ENCODE results near the gene MFSD6. TPM values are rescaled to one million over a fixed set of nuclear protein-coding genes. Genes with fewer than 3 reads are reported as not detected.

MFSD6 gene
- total and polyA plus RNA-seq, 2 of the 8 experiments (the other 6 are each of a cell fraction or from before 2014, with no cell fraction given) = 1.8 to 5.1 TPM

- H3K23me2 ChIP-seq (ENCODE audit: low read depth, low read length) = no peaks in the 10 kb centered on the region
- H2BK5ac ChIP-seq (ENCODE audit: low read depth, low read length) = no peak overlapping the region
- no peaks in the 10 kb centered on the region for H3K4me1 ChIP-seq (replicated peaks in 1 of 4; ENCODE audit: control insufficient read depth in 3 of 4, insufficient read depth in 4 of 4, low read length in 3 of 4)
- H2BK20ac ChIP-seq (ENCODE audit: low read length) = no peak overlapping the region
- H3K4me2 ChIP-seq (ENCODE audit: insufficient read depth in 1 of 2, low read depth in 2 of 2, low read length in 2 of 2) = no peak overlapping the region
- no peak overlapping the region for H2BK12ac ChIP-seq (ENCODE audit: low read depth, low read length)
- no peak overlapping the region for H2AK5ac ChIP-seq (ENCODE audit: low read depth, low read length)
- ChIA-PET CTCF (ENCODE audit: partially characterized antibody) (interaction anchor here (0.5 to 1.4 kb wide), 5 partner anchors 12 to 117 kb away, joined by 3 to 4 read pairs (median 3); no protein-coding TSS in a partner anchor), POLR2A (ENCODE audit: partially characterized antibody) (interaction anchor here (1.2 kb wide), 1 partner anchor 11 kb away, joined by 3 read pairs; no protein-coding TSS in a partner anchor)
- no peak overlapping the region for H4K91ac ChIP-seq (replicated peaks; ENCODE audit: insufficient read length, low read length)
- no peak overlapping the region for H3K23ac ChIP-seq (ENCODE audit: insufficient read length)
- no peaks in the 10 kb centered on the region for H3K36me3 ChIP-seq (ENCODE audit: control insufficient read depth in 2 of 4, insufficient read depth in 4 of 4, low read length in 3 of 4)
- no peak overlapping the region for H4K8ac ChIP-seq (ENCODE audit: extremely low read depth, insufficient read depth, low read length)
- no peak overlapping the region for H2BK120ac ChIP-seq (replicated peaks; ENCODE audit: low read depth, low read length)
- DNase-seq (ENCODE audit: low read depth in 1 of 2, low spot score in 2 of 2) (no peak), FAIRE-seq (no peak)
- H3K27ac ChIP-seq (ENCODE audit: low read depth, low read length) = no peak overlapping the region
- H2AFZ ChIP-seq (ENCODE audit: low read length) = no peak overlapping the region
- no peaks in the 10 kb centered on the region for H3K27me3 ChIP-seq (replicated peaks in 1 of 4; ENCODE audit: control insufficient read depth in 3 of 4, extremely low read depth in 1 of 4, insufficient read depth in 3 of 4, low read length in 3 of 4)
- H3K9ac ChIP-seq (replicated peaks in 1 of 4; ENCODE audit: extremely low read depth in 1 of 4, low read depth in 3 of 4, low read length in 3 of 4) = no peak overlapping the region
- H3K18ac ChIP-seq (ENCODE audit: extremely low read depth, low read length) = no peak overlapping the region
- no peak overlapping the region for H3K56ac ChIP-seq (replicated peaks; ENCODE audit: insufficient read length, low read depth, low read length)
- no peaks in the 10 kb centered on the region for H3K79me2 ChIP-seq (ENCODE audit: control insufficient read depth in 1 of 2, insufficient read depth in 2 of 2, low read length in 2 of 2)
- H4K5ac ChIP-seq (ENCODE audit: insufficient read length, low read depth, low read length) = no peak overlapping the region
- H3K79me1 ChIP-seq (ENCODE audit: low read depth, low read length) = no peaks in the 10 kb centered on the region
- H3K4me3 ChIP-seq (ENCODE audit: extremely low read depth in 1 of 4, insufficient read depth in 2 of 4, low read depth in 3 of 4, low read length in 4 of 4) = no peak overlapping the region
- H3K14ac ChIP-seq (ENCODE audit: insufficient read length) = no peak overlapping the region
- no peak overlapping the region for H2BK15ac ChIP-seq (ENCODE audit: low read length)
- H3K4ac ChIP-seq (replicated peaks; ENCODE audit: insufficient read length, low read depth, low read length) = no peak overlapping the region
- peaks cover 0 to 2% of the 10 kb centered on the region in 2 experiments for H4K20me1 ChIP-seq (replicated peaks in 1 of 2; ENCODE audit: control insufficient read depth in 1 of 2, insufficient read depth in 2 of 2, low read length in 2 of 2)
- H3K9me3 ChIP-seq (ENCODE audit: insufficient read depth in 2 of 2, low read depth in 1 of 2, low read length in 1 of 2) = no peaks in the 10 kb centered on the region
- 86% methylated on average over 2 of the region's 2 CpGs; no CpG with 5 or more reads in 1 of the 2 experiments for WGBS, 2 experiments (ENCODE audit: extremely low coverage in 1 of 2, insufficient coverage in 1 of 2, insufficient read length in 1 of 2, insufficient replicate concordance in 2 of 2, low coverage in 1 of 2, low lambda C conversion rate in 2 of 2, missing lambda C conversion rate in 1 of 2)
- no peak for TF ChIP-seq TAF1 (IDR thresholded peaks at IDR 0.05; ENCODE audit: low read depth, low read length)
- no peak for TF ChIP-seq NRF1 (IDR thresholded peaks at IDR 0.05; ENCODE audit: low read depth, low read length)
- TF ChIP-seq SAP30 (IDR thresholded peaks at IDR 0.05; ENCODE audit: insufficient read depth, insufficient replicate concordance, low read length) = no peak
- TF ChIP-seq SIRT6 (IDR thresholded peaks at IDR 0.05; ENCODE audit: low read length) = no peak
- no peak for TF ChIP-seq GABPA (IDR thresholded peaks at IDR 0.05; ENCODE audit: borderline replicate concordance, insufficient read depth, low read length)
- no peak for TF ChIP-seq EGR1 (IDR thresholded peaks at IDR 0.05; ENCODE audit: borderline replicate concordance, low read depth, low read length)
- no peak for TF ChIP-seq TCF12 (IDR thresholded peaks at IDR 0.05; ENCODE audit: low read depth, low read length)
- TF ChIP-seq TEAD4 (IDR thresholded peaks at IDR 0.05; ENCODE audit: low read depth, low read length) = no peak
- no peak for TF ChIP-seq KDM4A (IDR thresholded peaks at IDR 0.05; ENCODE audit: low read depth, low read length, severe bottlenecking)
- TF ChIP-seq RFX5 (IDR thresholded peaks at IDR 0.05; ENCODE audit: borderline replicate concordance, low read depth, low read length) = no peak
Measured at GRCh38 chr2:190451561-190452176, 43.5 kb downstream of the MFSD6 start.
